Endometrial microvascular endothelial cells (primary cell): ENCODE data around the gene JAG1. TPM values are rescaled to one million over a fixed set of nuclear protein-coding genes. Genes with fewer than 3 reads are reported as not detected.

Experiments
- in situ Hi-C: cut with HindIII; loops from 2 replicates; pipeline ENCODE4 v1.10.0; 2017; ENCODE audit warnings: low sequenced_read_pairs, low pct_unique_long_range_greater_than_20kb; ENCODE audit errors: inconsistent ontology term
- total RNA-seq: library from RNA; depleted of rRNA; stranded (reverse); fragments of >200 nt; gene quantifications from one replicate; pipeline ENCODE4 v1.2.3, GENCODE V29; 2015; ENCODE audit errors: inconsistent ontology term

The JAG1 gene
- total RNA-seq, 1 donor from 2014 or later = 58.1 TPM

DNA sequence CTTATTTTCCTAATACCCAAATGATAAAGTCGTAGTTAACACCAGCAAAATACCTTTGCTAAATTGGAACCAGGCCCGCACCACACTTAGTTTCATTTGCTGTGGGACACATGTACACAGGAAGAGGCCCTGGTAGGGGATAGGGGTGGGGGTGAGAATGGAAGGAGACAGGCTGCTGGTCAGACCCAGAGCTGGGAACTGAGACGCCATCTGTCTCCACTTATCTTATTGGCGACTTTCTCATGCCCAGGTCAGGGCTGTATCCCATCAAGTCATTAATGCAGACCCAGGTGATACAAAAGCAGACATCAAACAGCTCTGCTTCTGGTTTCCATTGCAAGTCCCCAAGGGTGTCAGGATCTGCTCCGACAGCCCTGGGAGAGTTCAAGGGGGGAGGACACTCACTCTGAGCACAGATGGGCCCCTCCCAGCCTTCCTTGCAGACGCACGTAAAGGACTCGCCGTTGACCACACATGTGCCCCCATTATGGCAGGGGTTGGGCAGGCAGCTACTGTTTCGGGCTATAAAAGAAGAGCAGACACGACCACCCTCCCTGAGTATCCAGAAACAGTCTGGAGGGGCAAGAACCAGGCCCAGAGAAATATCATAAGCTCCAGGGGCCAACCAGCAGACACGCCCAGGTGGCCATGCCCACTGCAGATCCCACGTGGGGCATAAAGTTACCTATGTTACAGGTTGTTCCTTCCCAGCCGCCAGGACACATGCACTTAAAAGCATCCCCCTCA lies 29.2 kb downstream of the JAG1 start:
- in situ Hi-C loops = loop anchor here (10.0 kb wide), 1 partner anchor 180 kb away; no protein-coding TSS in a partner anchor

DNA sequence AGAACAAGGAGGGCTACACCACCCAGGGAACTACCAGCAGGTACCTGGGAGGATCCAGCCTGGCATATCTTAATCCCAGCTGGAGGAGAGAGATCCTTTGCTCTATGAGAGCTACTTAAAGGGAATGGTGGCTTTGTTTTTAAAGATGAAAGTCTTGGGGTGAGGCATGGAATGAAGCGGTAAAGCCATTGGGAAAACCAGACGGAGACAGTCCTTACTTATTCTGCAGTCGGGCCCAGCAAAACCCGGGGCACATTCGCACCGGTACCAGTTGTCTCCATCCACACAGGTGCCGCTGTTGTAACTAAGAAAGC lies 30.3 kb downstream of the JAG1 start:
- in situ Hi-C loops = loop anchor here (10.0 kb wide), 1 partner anchor 179 kb away; no protein-coding TSS in a partner anchor

DNA sequence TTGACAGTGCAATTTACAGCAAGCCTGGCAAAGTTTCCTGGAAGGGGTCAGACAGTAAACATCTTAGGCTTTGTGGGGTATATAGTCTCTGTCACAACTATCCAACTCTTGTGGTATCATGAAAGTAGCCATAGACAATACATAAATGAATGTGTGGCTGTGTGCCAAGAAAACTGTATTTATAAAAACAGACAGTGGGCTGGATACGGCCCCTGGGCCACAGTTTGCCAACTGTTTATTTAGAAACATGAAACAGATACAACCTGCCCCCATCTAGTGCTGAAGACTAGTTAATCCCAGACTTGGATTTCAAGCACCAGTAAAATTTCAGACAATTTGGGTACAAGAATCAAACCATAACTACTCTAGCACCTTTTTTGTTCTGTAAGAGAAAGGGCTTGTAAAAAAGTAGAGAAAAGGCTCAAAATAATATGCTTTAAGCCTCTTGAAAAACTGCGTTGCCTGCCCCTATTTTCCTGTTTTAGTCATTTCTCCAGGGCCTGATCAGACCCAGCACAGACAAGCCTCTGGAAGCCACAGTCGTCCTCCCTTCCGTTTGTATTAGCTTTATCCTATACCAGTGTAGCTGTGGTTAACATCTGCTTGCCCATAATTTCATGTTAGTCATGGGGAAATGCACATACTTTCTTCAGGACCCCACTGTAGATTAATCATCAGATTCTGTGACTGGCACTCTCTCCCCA lies 30.8 kb downstream of the JAG1 start:
- in situ Hi-C loops = loop anchor here (10.0 kb wide), 1 partner anchor 178 kb away; no protein-coding TSS in a partner anchor

DNA sequence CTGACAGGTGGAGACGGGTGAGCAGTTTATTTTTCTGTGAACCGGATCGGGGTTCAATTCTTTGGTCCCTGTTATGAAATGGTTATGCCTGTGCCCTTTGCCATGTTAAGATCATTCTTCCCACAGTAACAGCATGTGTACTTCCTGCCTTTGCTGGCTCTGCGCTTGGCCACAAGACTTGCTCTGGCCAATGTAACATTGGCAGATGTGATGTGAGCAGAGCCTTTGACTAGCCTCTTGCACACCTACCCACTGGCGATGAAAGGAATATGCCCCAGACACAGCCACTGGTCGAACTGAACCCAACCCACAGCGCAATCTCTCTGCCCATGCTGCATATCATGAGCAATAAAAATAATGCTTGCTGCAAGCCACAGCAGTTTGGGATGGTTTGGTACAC lies 31.9 kb downstream of the JAG1 start:
- in situ Hi-C loops = loop anchor here (10.0 kb wide), 1 partner anchor 177 kb away; no protein-coding TSS in a partner anchor

DNA sequence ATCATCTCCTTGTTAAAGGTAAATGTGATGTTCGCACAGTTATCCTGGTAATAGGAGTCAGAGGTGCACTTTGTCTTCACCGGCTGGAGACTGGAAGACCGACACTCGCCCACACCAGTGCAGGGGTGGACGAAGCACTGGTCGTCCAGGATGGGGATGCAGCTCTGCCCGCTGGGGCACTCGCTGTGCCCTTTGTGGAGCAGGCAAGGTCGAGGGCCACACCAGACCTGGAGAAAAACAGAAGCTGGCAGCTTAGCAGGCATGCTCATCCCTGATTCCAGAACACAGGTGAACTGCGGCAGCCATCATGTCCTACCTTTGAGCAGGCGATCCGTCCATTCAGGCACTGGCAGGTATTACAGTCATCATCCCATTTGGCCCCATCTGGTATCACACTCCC lies 32.3 kb downstream of the JAG1 start:
- in situ Hi-C loops = loop anchor here (10.0 kb wide), 1 partner anchor 177 kb away; no protein-coding TSS in a partner anchor

DNA sequence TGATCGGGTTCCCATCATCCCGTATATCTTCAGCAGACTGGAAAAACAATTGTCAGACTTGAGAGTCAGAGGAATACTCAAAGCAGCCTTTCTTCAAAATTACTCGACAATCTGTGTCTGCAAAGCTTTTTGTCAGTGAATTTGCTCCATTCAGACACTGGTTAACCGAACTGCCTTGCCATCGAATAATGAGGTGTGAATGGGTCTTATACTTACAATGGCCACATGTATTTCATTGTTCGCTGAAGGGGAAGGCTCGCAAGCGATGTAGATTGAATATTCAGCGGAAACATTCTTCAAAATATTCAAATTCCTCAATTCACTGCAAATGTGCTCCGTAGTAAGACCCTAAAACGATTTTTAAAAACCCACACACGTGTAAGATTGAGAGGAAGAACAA lies 32.9 kb downstream of the JAG1 start:
- in situ Hi-C loops = loop anchor here (10.0 kb wide), 1 partner anchor 176 kb away; no protein-coding TSS in a partner anchor

DNA sequence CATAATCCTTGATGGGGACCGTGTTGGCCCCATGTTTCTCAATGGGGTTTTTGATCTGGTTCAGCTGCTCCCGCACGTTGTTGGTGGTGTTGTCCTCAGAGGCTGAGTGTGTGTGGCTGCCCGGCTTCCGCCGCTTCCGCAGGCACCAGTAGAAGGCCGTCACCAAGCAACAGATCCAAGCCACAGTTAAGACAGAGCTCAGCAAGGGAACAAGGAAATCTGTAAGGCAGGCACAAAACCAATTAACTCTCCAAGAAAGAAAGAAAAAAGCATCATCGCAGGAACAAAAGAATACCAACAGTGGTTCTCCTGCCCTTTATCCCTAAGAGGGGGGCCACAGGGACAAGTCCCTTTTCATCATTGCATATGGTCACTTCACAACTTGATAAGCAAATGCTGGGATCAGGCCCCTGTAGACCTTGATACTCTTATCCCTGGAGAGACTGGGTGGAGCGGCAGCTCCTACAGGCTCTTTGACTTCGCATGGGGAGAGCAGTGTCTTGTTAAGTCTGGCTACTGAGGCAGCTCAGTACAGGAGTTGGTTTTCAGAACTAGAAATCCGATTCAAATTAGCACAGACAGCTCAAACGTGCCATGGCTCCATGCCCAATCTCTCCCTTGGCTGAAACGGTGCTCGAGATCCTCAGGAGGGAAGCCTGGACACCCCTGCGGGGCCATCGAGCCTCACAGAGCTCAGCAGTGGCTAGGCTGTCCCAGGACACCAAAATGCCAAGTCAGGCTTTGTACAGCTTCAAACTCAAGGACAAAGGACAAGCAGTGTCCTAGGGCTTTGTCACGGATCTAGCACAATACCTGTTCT lies 33.9 kb downstream of the JAG1 start:
- in situ Hi-C loops = loop anchor here (10.0 kb wide), 1 partner anchor 175 kb away; no protein-coding TSS in a partner anchor

DNA sequence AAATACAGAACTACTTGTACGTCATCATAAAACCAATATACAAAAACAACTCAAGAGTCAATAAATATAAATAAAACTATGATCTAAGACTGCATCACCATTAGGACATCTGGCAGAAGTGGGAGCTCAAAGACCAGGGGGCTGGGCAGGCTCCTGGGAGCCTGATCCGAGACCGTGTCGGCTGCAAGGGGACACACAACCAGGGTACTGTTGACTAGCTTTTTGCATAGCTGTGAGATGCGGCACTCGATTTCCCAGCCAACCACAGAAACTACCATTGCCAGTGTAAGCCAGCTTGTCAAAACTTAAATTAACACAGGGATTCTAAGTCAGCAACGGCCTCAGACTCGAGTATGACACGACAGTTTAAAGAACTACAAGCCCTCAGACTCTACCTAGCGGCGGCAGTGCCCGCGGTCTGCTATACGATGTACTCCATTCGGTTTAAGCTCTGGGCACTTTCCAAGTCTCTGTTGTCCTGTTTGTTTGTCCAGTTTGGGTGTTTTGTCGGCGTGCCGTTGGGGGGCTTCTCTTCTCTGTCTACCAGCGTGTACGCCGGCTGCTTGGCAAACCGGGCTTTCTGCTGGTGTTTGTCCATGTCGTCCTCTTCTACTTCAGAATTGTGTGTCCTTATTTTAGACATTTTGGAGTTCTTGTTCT lies 34.6 kb downstream of the JAG1 start:
- in situ Hi-C loops = no loop called here

DNA sequence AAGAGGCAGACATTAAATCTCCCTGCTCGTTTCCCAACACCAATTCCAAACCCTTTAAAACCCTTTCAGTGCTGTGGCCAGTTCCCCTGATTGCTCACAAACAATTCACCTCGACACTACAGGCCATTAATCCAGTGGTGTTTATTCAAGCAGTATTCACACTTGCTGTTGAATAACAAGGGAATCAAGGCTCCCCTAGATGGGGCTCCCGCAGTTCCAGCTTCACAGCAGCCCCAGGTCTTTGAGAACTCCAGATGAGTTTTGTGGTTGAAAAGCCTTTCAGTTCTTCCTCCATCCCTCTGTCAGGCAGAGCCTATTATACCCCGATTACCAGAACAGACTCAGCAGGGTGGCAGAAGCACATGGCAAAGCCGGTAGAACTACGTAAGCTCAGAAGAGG lies 36.2 kb downstream of the JAG1 start:
- in situ Hi-C loops = no loop called here

DNA sequence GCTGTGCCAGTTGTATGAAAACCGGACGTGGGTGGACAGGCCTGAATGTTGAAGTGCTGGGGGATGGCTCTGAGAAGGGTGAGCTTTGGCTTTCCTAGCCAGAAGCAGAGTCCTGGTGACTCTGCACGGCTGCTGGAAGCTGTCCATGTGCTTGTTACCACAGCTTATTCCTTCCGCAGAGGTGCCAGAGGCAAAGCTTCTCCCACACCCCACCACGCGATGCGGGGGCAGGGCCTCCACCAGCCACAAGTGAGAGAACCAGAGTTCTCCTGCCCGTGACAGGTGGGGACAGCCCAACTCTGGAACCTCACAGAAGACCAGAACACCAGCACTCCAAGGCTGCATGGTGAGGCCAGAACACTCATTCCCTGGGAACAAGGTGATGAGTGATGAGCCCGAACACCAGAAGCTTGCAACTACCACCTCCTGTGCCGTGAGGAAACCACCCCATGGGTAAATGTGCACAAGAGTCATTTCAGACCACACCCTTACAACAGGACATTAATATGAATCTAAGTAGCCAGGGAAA lies 36.7 kb downstream of the JAG1 start:
- in situ Hi-C loops = no loop called here

DNA sequence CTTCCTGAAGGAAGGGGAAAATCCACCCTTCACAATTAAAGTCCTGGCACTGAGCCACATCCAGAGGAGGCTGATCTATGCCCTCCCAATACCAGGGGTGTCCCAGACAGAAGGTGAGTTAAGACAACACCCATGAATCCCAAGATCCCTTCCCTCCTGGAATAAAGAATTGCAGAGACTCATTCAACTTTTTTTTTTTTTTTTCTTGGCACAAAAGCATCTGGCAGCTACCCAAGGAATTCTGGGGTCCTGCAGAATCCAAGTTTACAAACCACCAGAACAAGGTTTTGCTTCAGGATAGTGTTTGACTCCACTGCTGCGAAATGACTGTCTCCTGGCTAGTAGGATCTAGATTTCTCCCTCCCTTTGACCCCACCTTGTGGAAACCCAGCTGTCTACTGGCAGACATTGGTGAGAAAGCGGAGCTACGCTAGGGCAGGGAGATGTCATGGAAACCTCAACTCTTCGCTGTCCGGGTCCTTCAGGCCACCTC lies 37.4 kb downstream of the JAG1 start:
- in situ Hi-C loops = no loop called here

DNA sequence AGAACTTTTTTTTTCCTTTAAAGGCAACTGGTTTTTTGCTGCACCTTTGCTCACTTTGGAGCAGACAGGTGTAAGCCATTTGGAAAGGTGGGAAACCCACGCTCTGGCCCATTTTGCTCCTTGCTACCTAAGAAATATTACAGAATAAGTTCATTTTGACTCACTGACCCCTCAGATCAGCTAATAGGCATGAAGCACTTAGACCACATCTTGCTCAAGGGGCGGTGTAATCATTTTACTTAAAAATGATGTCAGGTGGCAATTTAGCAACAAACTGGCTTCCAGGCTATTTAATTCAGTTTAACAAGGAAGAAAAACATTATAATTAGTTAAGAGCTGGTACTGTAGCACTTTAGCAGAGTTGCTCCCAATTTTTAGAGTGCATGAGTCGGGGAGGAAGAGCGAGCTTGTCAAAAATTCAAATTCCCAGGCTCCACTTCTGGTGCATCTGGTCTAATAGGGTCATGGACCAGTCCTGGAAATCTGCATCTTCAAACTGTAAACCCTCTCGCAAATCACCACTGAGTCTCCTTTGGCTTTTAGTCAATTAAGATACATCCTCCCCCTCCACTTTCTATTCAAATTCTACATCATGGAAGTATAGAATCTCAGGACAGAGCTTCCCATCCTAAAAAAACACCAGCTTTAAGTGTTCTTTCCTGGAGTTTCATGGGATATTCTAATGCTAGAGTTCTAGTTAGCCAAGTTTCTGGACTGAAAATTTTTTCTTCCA lies 38.2 kb downstream of the JAG1 start:
- in situ Hi-C loops = no loop called here

DNA sequence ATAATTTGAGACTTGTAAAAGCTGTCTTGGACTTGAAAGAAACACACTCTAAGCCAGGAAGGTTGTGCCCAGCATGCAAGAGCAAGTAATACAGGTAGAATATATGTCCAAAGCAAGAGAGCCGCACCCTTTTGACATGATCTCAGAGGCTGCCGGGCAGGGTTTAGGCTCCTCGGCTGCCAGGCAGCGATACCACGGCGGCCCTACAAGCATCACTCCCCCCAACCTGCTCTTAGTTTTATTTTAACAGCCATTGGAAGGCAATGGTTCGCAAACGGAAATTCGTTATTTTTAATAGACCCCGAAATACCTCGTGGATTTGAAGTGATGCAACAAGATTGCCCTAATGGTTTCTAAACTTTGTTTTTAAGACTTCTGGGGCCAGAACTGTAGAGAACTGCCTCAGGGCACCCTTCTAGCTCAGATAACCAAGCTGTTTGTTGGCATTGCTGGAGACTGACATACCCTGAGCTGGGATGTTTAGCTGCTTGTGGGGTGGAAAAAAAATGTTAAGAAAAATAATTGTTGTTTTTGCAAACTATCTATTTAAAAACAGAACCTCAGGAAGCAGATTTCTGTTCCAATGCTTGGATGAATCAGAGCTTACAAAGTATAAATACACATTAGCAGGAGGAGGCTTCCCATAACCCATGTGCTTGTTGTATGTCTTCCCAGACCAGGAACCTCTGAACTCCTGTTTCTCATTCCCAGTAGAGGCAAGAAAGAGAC lies 39.0 kb downstream of the JAG1 start:
- in situ Hi-C loops = no loop called here

DNA sequence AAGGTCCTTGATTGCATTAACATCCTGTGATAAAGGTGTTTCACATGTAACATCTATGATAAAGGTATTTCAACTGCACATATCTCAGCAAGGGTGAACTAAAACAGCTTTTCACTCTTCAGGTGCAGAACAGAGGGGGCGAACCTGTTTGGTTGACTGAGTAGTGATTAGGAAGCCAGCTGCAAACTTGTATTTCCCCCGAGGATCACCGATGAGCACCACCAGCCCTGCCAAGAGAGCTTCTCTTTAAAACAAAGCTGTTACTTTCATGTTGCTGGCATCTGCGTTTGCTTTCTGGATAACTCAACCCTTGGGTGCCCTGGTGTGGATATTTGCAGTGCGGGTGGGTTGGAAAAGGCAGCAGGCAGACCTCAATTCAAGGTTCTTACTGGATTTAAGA lies 39.6 kb downstream of the JAG1 start:
- in situ Hi-C loops = no loop called here

DNA sequence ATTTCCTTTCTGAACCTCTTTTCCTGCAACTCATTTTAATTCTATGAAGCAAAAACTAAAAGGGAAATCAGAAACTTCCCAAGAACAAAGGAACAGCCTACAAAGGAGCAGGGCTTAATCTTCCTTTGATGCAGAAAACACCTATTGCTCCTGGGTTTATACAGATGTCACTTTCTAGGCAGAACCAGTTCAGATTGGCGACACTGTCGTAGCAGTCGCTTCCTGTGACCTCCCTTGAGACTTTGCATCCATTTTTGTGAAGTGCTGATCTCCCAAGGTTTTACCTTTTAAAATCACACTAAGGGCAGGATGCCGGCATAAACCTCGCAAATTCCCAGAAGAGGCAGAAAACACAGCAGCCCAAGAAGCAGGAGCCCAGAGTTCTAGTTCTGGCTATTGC lies 40.1 kb downstream of the JAG1 start:
- in situ Hi-C loops = no loop called here

DNA sequence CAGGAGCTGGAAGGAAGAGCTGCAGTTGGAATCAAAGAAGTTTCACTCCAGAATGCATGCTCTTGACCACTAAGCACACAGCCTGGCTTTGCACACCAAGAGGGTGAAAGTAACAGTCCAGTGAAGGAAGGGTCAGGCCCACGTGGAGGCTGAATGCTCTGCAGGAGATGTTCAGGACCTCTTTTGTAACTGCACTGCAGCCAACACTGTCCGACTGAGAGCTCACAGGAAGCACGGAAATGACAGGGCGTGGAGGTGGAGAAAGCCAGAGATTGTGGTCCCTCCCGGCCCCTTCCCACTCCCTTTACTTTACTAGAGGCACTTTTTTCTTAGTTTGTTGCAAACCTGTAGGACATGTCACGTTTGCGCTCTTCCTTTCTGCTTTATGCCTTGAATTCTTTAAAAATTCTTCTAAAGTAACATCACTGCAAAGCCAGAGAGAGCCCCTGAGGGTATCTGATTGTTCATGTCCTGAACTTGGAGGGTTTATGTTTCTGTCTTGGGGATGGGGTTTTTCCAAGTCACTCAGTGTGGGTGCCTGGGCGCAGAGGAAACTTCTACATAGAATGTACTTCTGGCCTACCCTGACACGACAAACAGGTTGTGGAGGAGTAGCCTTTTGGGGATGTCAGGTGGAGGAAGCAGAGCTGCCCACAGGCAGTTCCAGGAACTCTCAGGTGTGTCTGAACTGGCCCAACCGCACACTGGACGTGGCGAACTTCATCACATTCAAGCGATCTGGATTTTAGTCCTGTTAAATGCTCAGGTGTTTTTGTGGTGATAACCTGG lies 40.9 kb downstream of the JAG1 start:
- in situ Hi-C loops = no loop called here

DNA sequence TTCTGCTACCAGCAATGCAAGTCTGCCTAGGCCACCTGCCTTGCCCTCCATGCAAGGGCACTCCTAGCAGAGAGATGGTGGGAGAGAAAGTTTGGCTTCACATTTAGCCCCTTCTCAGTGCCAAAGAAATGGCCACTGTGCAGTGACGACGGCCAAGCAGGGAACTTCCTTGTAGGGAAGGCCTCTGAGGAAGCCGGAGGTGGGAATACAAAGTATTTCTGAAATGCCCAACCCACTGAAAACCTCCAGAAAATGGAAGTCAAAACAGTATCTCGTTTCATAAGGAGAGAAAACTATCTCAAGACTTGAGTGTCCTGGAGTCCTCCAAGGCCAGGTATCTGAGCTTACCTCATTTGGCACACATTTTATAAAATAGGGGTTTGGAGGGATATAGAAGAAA lies 42.7 kb downstream of the JAG1 start:
- in situ Hi-C loops = no loop called here
